Fibroblast of the aortic adventitia (primary cell): ENCODE results near the gene CFAP92. TPM values are rescaled to one million over a fixed set of nuclear protein-coding genes. Genes with fewer than 3 reads are reported as not detected.

Source experiments
- DNase-seq: peaks from one replicate; pipeline ENCODE4 v3.0.0-alpha.2; 2010; ENCODE audit warnings: low read depth
- H3K4me3 ChIP-seq: 2 replicates; pipeline ENCODE4 v1.5.1; 2011; ENCODE audit warnings: low read depth, mild to moderate bottlenecking, control low read depth, low read length, moderate library complexity
- total RNA-seq: library from RNA; depleted of rRNA; stranded (reverse); fragments of >200 nt; gene quantifications from 2 replicates; pipeline ENCODE4 v1.2.3, GENCODE V29; 2012; ENCODE audit warnings: low replicate concordance
- TF ChIP-seq, protein P1 (sequence below): IDR thresholded peaks from 2 replicates; pipeline ENCODE4 v1.5.1; 2011; ENCODE audit warnings: mild to moderate bottlenecking, low read length, control low read depth, inconsistent platforms; ENCODE audit not compliant: insufficient read depth

CFAP92 gene
- total RNA-seq, 1 donor, result not detected

DNA sequence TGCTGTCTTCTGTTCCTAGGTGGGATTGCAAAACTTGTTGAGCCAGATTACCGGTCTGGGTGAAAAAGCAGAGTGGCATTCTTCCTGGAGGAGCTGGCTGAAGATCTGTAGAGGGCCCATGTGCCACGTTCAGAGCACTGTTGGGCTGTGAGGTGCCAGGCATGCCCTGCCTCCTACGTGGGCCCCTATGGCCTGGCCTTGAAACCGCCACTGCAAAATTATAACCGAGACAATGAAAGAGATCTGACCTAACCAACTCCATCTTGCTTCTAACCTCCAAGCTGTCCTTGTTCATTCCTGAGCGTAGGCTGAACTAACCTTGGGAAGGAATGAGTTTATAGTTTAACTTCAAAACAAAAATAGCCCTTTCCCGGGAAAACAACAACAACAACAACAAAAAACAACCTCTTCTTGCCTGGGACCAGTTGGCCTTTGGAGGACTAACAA, 115.8 kb downstream of the CFAP92 start:
- peak overlapping the region; percentile 90 for H3K4me3 ChIP-seq

DNA sequence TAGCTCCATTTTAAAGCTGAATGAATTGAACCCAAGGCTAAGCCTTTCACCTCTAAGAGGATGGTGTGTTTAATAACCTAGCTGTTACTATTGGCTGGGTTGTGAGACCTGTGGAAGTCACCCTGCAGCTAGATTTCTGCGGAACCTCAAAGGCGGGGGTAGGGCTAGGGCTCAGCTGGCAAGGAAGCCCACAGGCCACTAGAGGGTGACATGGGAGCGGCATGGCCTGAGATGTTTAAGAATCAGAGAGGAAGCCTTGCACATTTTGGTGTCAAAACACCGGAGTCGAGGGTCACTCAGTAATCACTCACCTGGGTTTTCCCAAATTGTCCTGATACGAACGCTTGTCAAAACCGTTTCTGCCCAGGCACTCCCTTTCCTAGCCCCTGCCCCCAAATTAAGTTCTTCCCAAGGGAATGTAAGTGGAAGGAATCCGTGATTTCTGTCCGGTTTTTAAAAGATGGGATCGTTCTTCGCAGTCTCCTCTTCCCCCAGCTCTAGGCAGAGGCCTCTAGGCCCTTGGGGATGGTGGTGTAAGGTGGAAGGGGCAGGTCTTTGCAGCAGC, 118.2 kb downstream of the CFAP92 start:
- no peak for DNase-seq
- H3K4me3 ChIP-seq, result no peak overlapping the region
- TF ChIP-seq, protein P1, sequence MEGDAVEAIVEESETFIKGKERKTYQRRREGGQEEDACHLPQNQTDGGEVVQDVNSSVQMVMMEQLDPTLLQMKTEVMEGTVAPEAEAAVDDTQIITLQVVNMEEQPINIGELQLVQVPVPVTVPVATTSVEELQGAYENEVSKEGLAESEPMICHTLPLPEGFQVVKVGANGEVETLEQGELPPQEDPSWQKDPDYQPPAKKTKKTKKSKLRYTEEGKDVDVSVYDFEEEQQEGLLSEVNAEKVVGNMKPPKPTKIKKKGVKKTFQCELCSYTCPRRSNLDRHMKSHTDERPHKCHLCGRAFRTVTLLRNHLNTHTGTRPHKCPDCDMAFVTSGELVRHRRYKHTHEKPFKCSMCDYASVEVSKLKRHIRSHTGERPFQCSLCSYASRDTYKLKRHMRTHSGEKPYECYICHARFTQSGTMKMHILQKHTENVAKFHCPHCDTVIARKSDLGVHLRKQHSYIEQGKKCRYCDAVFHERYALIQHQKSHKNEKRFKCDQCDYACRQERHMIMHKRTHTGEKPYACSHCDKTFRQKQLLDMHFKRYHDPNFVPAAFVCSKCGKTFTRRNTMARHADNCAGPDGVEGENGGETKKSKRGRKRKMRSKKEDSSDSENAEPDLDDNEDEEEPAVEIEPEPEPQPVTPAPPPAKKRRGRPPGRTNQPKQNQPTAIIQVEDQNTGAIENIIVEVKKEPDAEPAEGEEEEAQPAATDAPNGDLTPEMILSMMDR, result peak; percentile 19

More for the DNA sequence above, 115.8 kb downstream of the CFAP92 start:
- TF ChIP-seq, protein P1, result no peak
- DNase-seq, result no peak

DNA sequence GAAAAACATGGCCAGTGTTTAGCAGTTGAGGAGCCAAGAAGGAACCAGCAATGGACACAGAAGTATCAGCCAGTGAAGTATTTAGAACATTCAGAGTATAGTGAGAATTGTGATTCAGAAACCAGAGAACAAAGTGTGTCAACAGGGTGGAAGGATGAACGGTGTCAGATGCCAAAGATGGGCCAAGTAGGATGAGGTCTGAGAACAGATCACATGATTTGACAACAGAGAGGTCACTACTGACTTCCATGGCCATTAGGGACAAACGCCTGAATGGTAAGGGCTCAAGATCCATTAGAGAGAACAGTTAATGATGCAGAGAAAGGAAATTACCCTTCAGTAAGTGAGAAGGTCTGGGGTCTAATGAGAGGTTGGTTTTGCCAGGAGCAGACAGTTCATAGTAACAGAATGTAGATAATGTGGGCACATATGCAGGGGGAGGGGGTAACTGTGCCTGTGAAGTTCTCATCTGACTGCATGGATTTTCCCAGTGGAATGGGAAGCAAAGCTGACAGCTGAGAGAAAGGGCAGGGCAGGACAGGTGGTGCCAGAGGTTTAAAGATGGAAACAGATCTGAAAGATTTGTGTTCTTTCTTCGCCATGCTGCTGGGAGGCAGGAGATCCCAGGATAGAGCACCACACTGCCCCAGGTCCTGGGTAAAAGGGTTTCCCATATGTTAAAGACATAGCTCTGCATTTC, 119.2 kb downstream of the CFAP92 start:
- TF ChIP-seq, protein P1, result no peak

GRCh38 chr3:128873244-128874022, 120.4 kb downstream of the CFAP92 start:
- no peak overlapping the region for H3K4me3 ChIP-seq
- DNase-seq, result no peak
- TF ChIP-seq, protein P1, result no peak

More for the DNA sequence above, 119.2 kb downstream of the CFAP92 start:
- no peak for DNase-seq
- no peak overlapping the region for H3K4me3 ChIP-seq

DNA sequence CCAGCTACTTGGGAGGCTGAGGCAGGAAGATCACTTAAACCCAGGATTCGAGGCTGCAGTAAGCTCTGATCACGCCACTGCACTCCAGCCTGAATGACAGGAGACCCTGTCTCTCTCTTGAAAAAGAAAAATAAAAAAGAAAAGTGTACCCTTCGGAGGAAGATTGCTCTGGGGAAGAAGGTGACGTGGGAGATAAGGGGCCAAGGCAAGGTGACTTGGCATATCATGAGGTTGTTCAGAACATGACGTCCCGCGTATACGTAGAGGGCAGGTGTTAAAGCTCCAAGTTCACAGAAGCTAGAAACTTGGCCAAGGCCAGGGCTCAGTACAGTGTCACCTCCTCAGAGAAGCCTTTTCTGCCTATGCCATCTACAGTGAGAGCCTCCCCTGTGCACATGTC, 121.1 kb downstream of the CFAP92 start:
- no peak overlapping the region for H3K4me3 ChIP-seq
- no peak for DNase-seq
- TF ChIP-seq, protein P1, result no peak

DNA sequence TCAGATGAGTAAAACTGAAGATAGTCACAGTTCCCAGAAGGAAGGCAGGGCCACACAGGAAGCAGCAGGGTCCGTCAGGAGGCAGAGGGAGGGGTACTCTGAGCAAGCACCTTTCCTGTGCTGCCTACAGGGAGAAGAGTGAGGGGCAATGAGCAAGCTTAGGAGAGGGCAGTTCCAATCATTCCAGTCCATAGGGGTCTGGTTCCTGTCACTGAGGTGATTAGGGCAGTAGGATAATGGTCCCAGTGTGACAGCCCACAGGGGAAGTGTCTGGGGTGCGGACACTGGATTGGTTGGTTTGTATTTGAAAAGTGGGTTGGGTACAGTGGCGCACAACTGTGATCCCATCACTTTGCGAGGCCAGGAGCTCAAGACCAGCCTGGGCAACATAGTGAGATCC, 121.6 kb downstream of the CFAP92 start:
- TF ChIP-seq, protein P1, result no peak
- DNase-seq, result no peak
- no peak overlapping the region for H3K4me3 ChIP-seq
